Measurements from ENCODE around the gene SAMD1.

DNA sequence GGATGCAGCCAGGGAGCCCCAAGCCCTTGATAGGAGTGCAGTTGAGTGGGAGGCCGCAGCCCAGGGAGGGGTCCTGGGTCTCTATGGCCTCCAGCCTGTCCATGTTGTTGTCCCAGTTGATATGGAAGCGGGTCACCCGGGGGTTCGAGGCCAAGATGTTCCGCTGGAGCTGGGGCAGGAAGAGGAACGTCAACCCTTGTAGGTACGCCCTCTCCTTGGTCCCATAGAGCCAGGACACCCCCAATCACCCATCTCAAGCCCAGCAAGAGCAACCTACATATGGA, 29.9 kb upstream of the SAMD1 start:
- TF ChIP-seq CTCF (IDR thresholded peaks at IDR 0.05 in 2 of 3, conservative IDR thresholded peaks at IDR 0.05 in 1 of 3; ENCODE audit: insufficient read depth in 2 of 3, low read depth in 1 of 3, low read length in 3 of 3), result no peak
- TF ChIP-seq JUND (IDR thresholded peaks at IDR 0.05; ENCODE audit: borderline replicate concordance, low read depth, low read length), result no peak
- TF ChIP-seq JUND (tag; IDR thresholded peaks at IDR 0.05; ENCODE audit: borderline replicate concordance, low read depth, low read length), result no peak
- no peak for TF ChIP-seq YY1 (IDR thresholded peaks at IDR 0.05; ENCODE audit: borderline replicate concordance in 1 of 3, control insufficient read depth in 1 of 3, extremely low read depth in 1 of 3, insufficient read depth in 3 of 3, insufficient read length in 1 of 3, insufficient replicate concordance in 2 of 3, low read depth in 1 of 3, low read length in 2 of 3)
- no peak for TF ChIP-seq RCOR1 (IDR thresholded peaks at IDR 0.05; ENCODE audit: borderline replicate concordance in 1 of 2, low read depth in 2 of 2, low read length in 2 of 2)
- TF ChIP-seq SRSF1 (IDR thresholded peaks at IDR 0.05; ENCODE audit: low read depth, low read length), result no peak
- no peak for TF ChIP-seq FOS (IDR thresholded peaks at IDR 0.05; ENCODE audit: extremely low read depth, insufficient read length)
- TF ChIP-seq ETS1 (conservative IDR thresholded peaks at IDR 0.05; ENCODE audit: control insufficient read depth, low read depth, low read length), result no peak
- TF ChIP-seq ELF1 (tag; IDR thresholded peaks at IDR 0.05), result no peak
- no peak for TF ChIP-seq NFATC3 (IDR thresholded peaks at IDR 0.05)
